Right lobe of liver (tissue), 6 donors: ENCODE measurements around the gene SCUBE3. TPM values are rescaled to one million over a fixed set of nuclear protein-coding genes. Genes with fewer than 3 reads are reported as not detected.

Experiments used
- ATAC-seq, 4 donors: fragments of 200-7000 bp; cut with Tn5 transposase; one replicate each; pipeline ENCODE4 v1.9.1; 2020; ENCODE audit warnings: mild to moderate bottlenecking in 4 of 4, moderate library complexity in 4 of 4
- DNase-seq, 3 donors: peaks; one replicate each; pipeline ENCODE4 v3.0.0-alpha.2; 2020
- H3K27ac ChIP-seq, 3 donors: fragments of 200-600 bp; one replicate each; pipeline ENCODE4 v1.8.0; 2022
- H3K27me3 ChIP-seq, 2 donors: fragments of 200-600 bp; one replicate each; pipeline ENCODE4 v1.8.0; 2022
- H3K36me3 ChIP-seq, 4 donors: fragments of 200-600 bp; sonication (generic) in 1 of 4; one replicate each; pipeline versions ENCODE4 v1.5.1 to v1.8.0; 2017 to 2022; ENCODE audit warnings: control low read depth in 1 of 4
- H3K4me1 ChIP-seq, 4 donors: fragments of 200-600 bp; sonication (generic) in 1 of 4; one replicate each; pipeline versions ENCODE4 v1.5.1 to v1.8.0; 2017 to 2022; ENCODE audit warnings: control low read depth in 1 of 4
- H3K4me3 ChIP-seq, 3 donors: fragments of 200-600 bp; one replicate each; pipeline ENCODE4 v1.8.0; 2022
- H3K9me3 ChIP-seq, 4 donors: fragments of 200-600 bp; sonication (generic) in 1 of 4; one replicate each; pipeline versions ENCODE4 v1.5.1 to v1.8.0; 2017 to 2022; ENCODE audit warnings: control low read depth in 1 of 4
- CTCF ChIP-seq, 4 donors: fragments of 200-600 bp in 3 of 4; fragments of 450-650 bp in 1 of 4; IDR thresholded peaks; one replicate each; pipeline versions ENCODE4 v1.5.1 to v1.8.0; 2016 to 2022; ENCODE audit warnings: antibody characterized with exemption in 4 of 4, mild to moderate bottlenecking in 2 of 4
- POLR2A ChIP-seq: fragments of 450-650 bp; IDR thresholded peaks from one replicate; pipeline ENCODE4 v1.6.1; 2017; ENCODE audit warnings: antibody characterized with exemption, mild to moderate bottlenecking
- WGBS: methylation state at CpG from one replicate; pipeline ENCODE4 v1.1.6; 2018; ENCODE audit warnings: low coverage, low lambda C conversion rate; ENCODE audit not compliant: insufficient coverage; ENCODE audit errors: missing lambda C conversion rate; 5-methylcytosine and 5-hydroxymethylcytosine counted together
- intact Hi-C, 2 donors: fragments of 100-400 bp; cut with DNase I; formaldehyde crosslinking; loops; one replicate each; pipeline versions ENCODE4 v1.11.2 to v1.14.1; 2022
- total RNA-seq, 6 experiments: library from RNA; depleted of rRNA in 2 of 6; stranded (reverse); fragments of >200 nt in 2 of 6; fragmentation: NEBNext Ultra II Directional in 3 of 6; extraction: Animal tissue kit (Norgen Biotek cat#: 25700) in 3 of 6; gene quantifications; one replicate each; pipeline versions ENCODE4 v1.1.0 to v1.2.4, GENCODE V29; 2016 to 2023
- donor health status: DM: no; HTN: yes; CAD: no.
- donor health status: DM: no; HTN: no; CAD: no.
- donor health status: DM: no; HTN: no; CAD: no.
- donor health status: DM: no; HTN: yes; CAD: no.
- donor health status: DM: no; HTN: yes; CAD: no.

SCUBE3 gene
- total RNA-seq, 6 experiments from 2014 or later = 0.05 to 0.11 (median 0.07) TPM; not detected in 2

DNA sequence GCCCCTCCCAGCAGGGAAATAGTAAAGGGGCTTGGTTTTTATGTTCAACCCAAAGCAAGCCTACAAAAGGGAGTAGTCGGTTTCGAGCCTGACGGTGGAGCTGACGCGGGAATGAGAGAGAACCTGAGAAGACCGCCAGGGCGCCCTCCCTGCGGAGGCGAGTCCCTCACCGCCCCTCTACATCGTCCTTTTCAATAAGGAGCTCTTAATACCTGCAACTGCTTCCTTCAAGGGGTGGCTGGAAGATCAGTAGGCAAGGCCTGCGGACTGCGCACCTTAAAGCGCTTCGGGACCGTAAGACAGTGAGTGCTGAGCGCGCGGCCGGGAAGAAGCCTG is 45.1 kb downstream of the SCUBE3 start:
- no peaks in the 10 kb centered on the region for H3K36me3 ChIP-seq
- no peaks in the 10 kb centered on the region for H3K27me3 ChIP-seq
- 0% methylated on average over 20 of the region's 20 CpGs for WGBS
- DNase-seq (no peak), ATAC-seq (peak in 3 of 4 donors; percentile 1 to 8 (median 3))
- peak overlapping the region; percentile 75 to 94 (median 84) for H3K4me3 ChIP-seq
- intact Hi-C loops = no loop called here
- TF ChIP-seq POLR2A = no peak
- TF ChIP-seq CTCF (IDR thresholded peaks at IDR 0.05) = no peak
- H3K27ac ChIP-seq = peak overlapping the region; percentile 97 to 99 (median 98)
- peaks cover 0 to 10% (median 0%) of the 10 kb centered on the region in 4 donors for H3K4me1 ChIP-seq
- no peaks in the 10 kb centered on the region for H3K9me3 ChIP-seq

DNA sequence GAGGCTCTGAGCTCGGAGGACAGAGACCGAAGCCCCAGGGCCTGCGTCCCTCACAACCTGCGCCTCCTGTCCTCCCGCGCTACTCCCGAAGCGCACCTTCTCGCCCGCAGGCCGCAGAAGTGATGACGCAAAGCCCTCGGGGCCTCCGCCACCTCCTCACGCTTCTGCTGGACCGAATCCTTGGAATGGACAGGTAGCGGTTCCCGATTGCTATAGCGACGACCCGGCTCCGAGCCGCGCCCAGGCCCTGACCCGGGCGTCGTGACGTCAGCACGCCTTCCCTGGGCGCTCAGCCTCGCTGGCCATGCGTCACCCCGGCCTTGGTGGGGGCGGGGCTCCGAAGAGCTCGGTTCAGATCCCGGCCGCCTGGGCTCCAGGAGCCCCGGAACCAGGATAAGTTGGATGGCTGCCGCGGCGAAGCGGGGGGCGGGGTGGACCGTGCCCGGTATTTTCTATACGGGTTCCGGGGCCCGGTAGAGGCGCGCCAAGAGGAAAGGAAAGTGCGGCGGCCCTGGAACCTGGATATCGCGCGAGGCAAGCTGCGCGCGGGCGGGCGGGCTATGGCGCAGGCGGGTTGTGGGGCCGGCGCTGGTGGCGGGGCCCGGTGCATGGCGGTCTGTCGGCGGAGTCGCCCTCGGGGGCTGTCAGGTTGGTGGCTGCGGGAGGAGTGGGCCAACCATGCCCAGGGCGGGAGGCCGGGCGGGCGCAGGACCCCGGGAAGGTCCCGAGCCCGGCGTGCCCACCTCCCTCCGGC is 45.6 kb downstream of the SCUBE3 start, which contains the start of gene ZNF76:
TSS of gene ZNF76 (plus strand) at position 542 of the 754 bp plus-strand sequence. CDS start 21,417 bp downstream, outside the sequence.
- peak within 1 kb of the TSS; percentile 97 to 99 (median 98) for H3K27ac ChIP-seq
- TF ChIP-seq CTCF (IDR thresholded peaks at IDR 0.05) = peak in 1 of 4 donors; percentile 60
- TF ChIP-seq POLR2A = peak; percentile 86
- 0% methylated on average over 10 of the region's 82 CpGs for WGBS
- intact Hi-C loops = no loop called here
- H3K9me3 ChIP-seq = no peaks in the 10 kb centered on the region
- DNase-seq = peak; percentile 99 to 100 (median 99)
- no peaks in the 10 kb centered on the region for H3K36me3 ChIP-seq
- no peaks in the 10 kb centered on the region for H3K27me3 ChIP-seq
- ATAC-seq = peak; percentile 90 to 96 (median 94)
- peak within 1 kb of the TSS; percentile 75 to 94 (median 84) for H3K4me3 ChIP-seq
- H3K4me1 ChIP-seq = peaks cover 0 to 10% (median 0%) of the 10 kb centered on the region in 4 donors

DNA sequence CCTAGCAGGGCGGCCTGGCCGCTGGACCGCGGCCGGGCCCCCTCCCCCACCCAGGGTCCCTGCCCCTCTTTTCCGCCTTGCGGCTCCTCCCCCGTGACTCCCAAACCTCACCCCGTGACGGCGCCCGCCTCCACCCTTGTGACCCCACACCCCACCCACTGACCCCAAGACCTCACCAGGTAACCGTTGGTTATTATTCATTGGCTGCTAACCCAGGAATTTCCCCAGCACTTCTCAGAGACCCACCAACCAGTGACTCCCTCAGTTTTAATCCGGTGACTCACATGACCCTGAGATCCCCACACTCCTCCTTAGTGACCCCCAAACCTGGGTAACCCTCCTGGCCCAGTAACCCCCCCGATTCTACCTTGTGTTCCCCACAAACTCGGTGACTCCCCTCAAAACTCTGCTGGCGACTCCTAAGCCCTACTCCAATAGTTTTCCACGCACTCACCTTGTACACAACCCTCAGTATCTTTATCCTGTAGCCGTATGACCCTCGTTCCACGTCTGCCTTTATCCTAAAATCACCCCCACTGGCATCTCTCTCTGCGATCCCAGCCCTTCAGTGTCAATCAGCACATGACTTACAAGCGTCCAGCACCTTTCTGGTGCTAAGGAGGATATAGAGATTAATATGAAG is 46.3 kb downstream of the SCUBE3 start:
- Histone ChIP-seq H3K4me1 (peaks cover 0 to 10% (median 0%) of the 10 kb centered on the region in 4 donors), H3K36me3 (no peaks in the 10 kb centered on the region), H3K9me3 (no peaks in the 10 kb centered on the region), H3K27me3 (no peaks in the 10 kb centered on the region), H3K4me3 (peak overlapping the region; percentile 75 to 94 (median 84)), H3K27ac (peak overlapping the region; percentile 97 to 99 (median 98))
- WGBS = 7% methylated on average over 16 of the region's 23 CpGs
- peak; percentile 82 to 88 (median 86) for DNase-seq
- TF ChIP-seq POLR2A (no peak), CTCF (IDR thresholded peaks at IDR 0.05) (no peak)
- peak; percentile 55 to 73 (median 68) for ATAC-seq
- intact Hi-C loops = no loop called here

DNA sequence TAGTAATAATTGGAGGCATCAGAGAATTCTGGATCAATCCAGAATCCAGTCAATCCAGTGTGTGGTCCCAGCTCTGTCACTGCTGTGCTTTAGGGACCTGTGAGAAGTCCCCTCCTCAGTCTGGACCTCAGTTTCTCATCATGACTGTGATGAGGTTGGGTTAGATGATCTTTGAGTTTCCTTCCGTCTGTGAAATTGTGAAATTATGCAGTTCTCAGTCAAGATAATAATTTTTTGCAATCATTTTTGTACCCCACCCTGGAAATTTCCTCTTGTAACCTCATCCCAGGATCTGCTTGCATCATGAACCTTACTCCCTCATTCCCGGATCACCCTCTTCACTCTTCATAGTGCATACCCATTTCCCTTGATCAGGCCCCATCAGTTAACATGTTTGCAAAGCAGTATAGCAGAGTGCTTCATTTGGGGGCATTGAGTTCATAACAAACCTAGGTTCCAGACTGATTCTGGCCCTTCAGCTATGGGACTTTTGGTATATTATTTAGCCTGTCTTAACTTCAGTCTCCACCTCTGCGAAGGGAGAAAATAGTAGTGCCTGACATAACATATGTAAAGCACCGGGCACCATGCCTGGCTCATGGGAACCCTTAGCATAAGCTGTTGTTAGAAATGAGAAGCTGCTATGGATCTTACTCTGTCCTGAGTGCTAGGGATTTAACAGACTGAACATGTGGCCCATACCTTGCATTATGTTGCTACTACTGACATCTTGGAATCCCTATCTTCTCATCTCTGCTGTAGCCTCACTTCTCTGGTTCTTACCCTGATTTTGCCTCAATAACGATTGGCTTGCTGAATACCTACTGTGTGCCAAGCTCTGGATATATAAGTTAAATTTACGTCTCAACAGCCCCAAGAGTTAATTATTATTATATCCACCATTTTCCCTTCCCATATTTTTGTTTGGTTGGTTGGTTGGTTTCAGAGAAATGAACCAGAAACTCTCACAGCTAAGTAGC is 47.1 kb downstream of the SCUBE3 start:
- ATAC-seq (no peak), DNase-seq (no peak)
- Histone ChIP-seq H3K9me3 (no peaks in the 10 kb centered on the region), H3K4me3 (peak overlapping the region in 2 of 3 donors; percentile 75 to 94), H3K27ac (peak overlapping the region; percentile 97 to 99 (median 98)), H3K27me3 (no peaks in the 10 kb centered on the region), H3K4me1 (peaks cover 0 to 10% (median 0%) of the 10 kb centered on the region in 4 donors), H3K36me3 (no peaks in the 10 kb centered on the region)
- intact Hi-C loops = no loop called here
- TF ChIP-seq POLR2A (no peak), CTCF (IDR thresholded peaks at IDR 0.05) (no peak)
- WGBS = 68% methylated on average over 5 of the region's 6 CpGs
